HepG2 (cell line): ENCODE data around the gene SH3PXD2A. TPM values are rescaled to one million over a fixed set of nuclear protein-coding genes. Genes with fewer than 3 reads are reported as not detected.

Experiments used
- DMAP1 ChIP-seq: IDR thresholded peaks from 2 replicates; pipeline ENCODE4 v1.6.1; 2016
- DPF2 ChIP-seq: sonication (generic); formaldehyde crosslinking; IDR thresholded peaks from 2 replicates; pipeline ENCODE4 v1.4.0; 2020; ENCODE audit warnings: mild to moderate bottlenecking, low read depth, missing genetic modification reagents, borderline replicate concordance
- ETV6 ChIP-seq: sonication (generic); formaldehyde crosslinking; conservative IDR thresholded peaks from 2 replicates; pipeline ENCODE4 v1.4.0; 2020; ENCODE audit warnings: missing genetic modification reagents
- FOXO1 ChIP-seq: sonication (generic); formaldehyde crosslinking; IDR thresholded peaks from 2 replicates; pipeline ENCODE4 v1.4.0; 2020; ENCODE audit warnings: missing genetic modification reagents
- IKZF1 ChIP-seq: fragments of 450-650 bp; IDR thresholded peaks from 2 replicates; pipeline ENCODE4 v1.7.1; 2016
- KAT2B ChIP-seq: fragments of 150-350 bp; IDR thresholded peaks from 2 replicates; pipeline ENCODE4 v1.6.1; 2014; ENCODE audit warnings: low read depth, low read length, borderline replicate concordance
- MAFG ChIP-seq: sonication (generic); formaldehyde crosslinking; IDR thresholded peaks from 2 replicates; pipeline ENCODE4 v1.5.1; 2020; ENCODE audit warnings: mild to moderate bottlenecking, missing genetic modification reagents
- MAFK ChIP-seq, 2 experiments: IDR thresholded peaks in 1 of 2; conservative IDR thresholded peaks in 1 of 2; 2 replicates each; pipeline ENCODE4 v1.6.1; 2011; ENCODE audit warnings: improper control_type of control experiment in 2 of 2, low read length in 2 of 2
- MLLT10 ChIP-seq: sonication (generic); formaldehyde crosslinking; IDR thresholded peaks from 2 replicates; pipeline ENCODE4 v1.4.0; 2020; ENCODE audit warnings: missing genetic modification reagents
- NRL ChIP-seq: sonication (generic); formaldehyde crosslinking; IDR thresholded peaks from 2 replicates; pipeline ENCODE4 v1.5.0; 2020; ENCODE audit warnings: missing genetic modification reagents, mild to moderate bottlenecking, moderate library complexity, borderline replicate concordance
- RFX1 ChIP-seq: fragments of 450-650 bp; IDR thresholded peaks from 2 replicates; pipeline ENCODE4 v1.6.1; 2017
- SIN3A ChIP-seq: IDR thresholded peaks from 2 replicates; pipeline ENCODE4 v1.6.1; 2011; ENCODE audit warnings: low read depth, mild to moderate bottlenecking, control low read depth, low read length, borderline replicate concordance
- SMAD3 ChIP-seq: sonication (generic); formaldehyde crosslinking; IDR thresholded peaks from 2 replicates; pipeline ENCODE4 v1.4.0; 2020; ENCODE audit warnings: missing genetic modification reagents
- SMC3 ChIP-seq: IDR thresholded peaks from 2 replicates; pipeline ENCODE4 v1.6.1; 2011; ENCODE audit warnings: low read length, improper control_type of control experiment
- SP4 ChIP-seq: sonication (generic); formaldehyde crosslinking; IDR thresholded peaks from 2 replicates; pipeline ENCODE4 v1.8.1; 2023; ENCODE audit warnings: mild to moderate bottlenecking, missing genetic modification reagents
- SRY ChIP-seq: sonication (generic); formaldehyde crosslinking; IDR thresholded peaks from 2 replicates; pipeline ENCODE4 v1.8.0; 2022; ENCODE audit warnings: mild to moderate bottlenecking, missing genetic modification reagents
- ZFAT ChIP-seq: sonication (generic); formaldehyde crosslinking; conservative IDR thresholded peaks from 2 replicates; pipeline ENCODE4 v1.8.1; 2023; ENCODE audit warnings: missing genetic modification reagents, inconsistent platforms
- ZNF335 ChIP-seq: sonication (generic); formaldehyde crosslinking; IDR thresholded peaks from 2 replicates; pipeline ENCODE4 v1.4.0; 2020; ENCODE audit warnings: missing genetic modification reagents
- ZNF460 ChIP-seq: sonication (generic); formaldehyde crosslinking; IDR thresholded peaks from 2 replicates; pipeline ENCODE4 v1.5.1; 2020; ENCODE audit warnings: missing genetic modification reagents, mild to moderate bottlenecking, borderline replicate concordance
- ZNF543 ChIP-seq: sonication (generic); formaldehyde crosslinking; IDR thresholded peaks from 2 replicates; pipeline ENCODE4 v1.4.0; 2020; ENCODE audit warnings: mild to moderate bottlenecking, missing genetic modification reagents
- ZNF570 ChIP-seq: sonication (generic); formaldehyde crosslinking; IDR thresholded peaks from 2 replicates; pipeline ENCODE4 v1.4.0; 2020; ENCODE audit warnings: mild to moderate bottlenecking, missing genetic modification reagents, borderline replicate concordance
- ZNF713 ChIP-seq: sonication (generic); formaldehyde crosslinking; IDR thresholded peaks from 2 replicates; pipeline ENCODE4 v1.4.0; 2020; ENCODE audit warnings: mild to moderate bottlenecking, missing genetic modification reagents
- ZNF720 ChIP-seq: sonication (generic); formaldehyde crosslinking; IDR thresholded peaks from 2 replicates; pipeline ENCODE4 v1.4.0; 2020; ENCODE audit warnings: missing genetic modification reagents
- ZNF768 ChIP-seq: sonication (generic); formaldehyde crosslinking; IDR thresholded peaks from 2 replicates; pipeline ENCODE4 v1.4.0; 2020; ENCODE audit warnings: missing genetic modification reagents
- ZSCAN25 ChIP-seq: sonication (generic); formaldehyde crosslinking; IDR thresholded peaks from 2 replicates; pipeline ENCODE4 v1.8.0; 2022; ENCODE audit warnings: mild to moderate bottlenecking, missing genetic modification reagents
- polyA plus RNA-seq, 8 experiments: library from polyadenylated mRNA; depleted of rRNA in 3 of 8; stranded (reverse) in 7 of 8; unstranded in 1 of 8; fragments of >200 nt; fragmentation: Illumina TruSeq in 4 of 8; extraction: Trizol in 4 of 8; gene quantifications; 2 replicates each; pipeline versions ENCODE4 v1.2.1 to v1.2.3, GENCODE V29; 2011 to 2016; ENCODE audit warnings: low read depth in 4 of 8, missing spikeins in 1 of 8, mixed read lengths in 1 of 8; ENCODE audit not compliant: insufficient read depth in 1 of 8
- total RNA-seq, 5 experiments: library from RNA; depleted of rRNA; stranded (reverse); fragments of >200 nt; fragmentation: Illumina TruSeq; extraction: Trizol; gene quantifications; 2 replicates each; pipeline ENCODE4 v1.2.3, GENCODE V29; 2016; ENCODE audit warnings: low read depth in 1 of 5
- TF ChIP-seq, protein P1 (sequence below): IDR thresholded peaks from 2 replicates; pipeline ENCODE4 v1.6.1; 2016; ENCODE audit warnings: missing compliant biosample characterization, missing genetic modification reagents, borderline replicate concordance
- TF ChIP-seq, protein P2 (sequence below): sonication (generic); formaldehyde crosslinking; IDR thresholded peaks from 2 replicates; pipeline ENCODE4 v1.4.0; 2020; ENCODE audit warnings: mild to moderate bottlenecking, low read depth, missing genetic modification reagents
- TF ChIP-seq, protein P3 (sequence below): sonication (generic); formaldehyde crosslinking; IDR thresholded peaks from 2 replicates; pipeline ENCODE4 v1.9.0; 2021; ENCODE audit warnings: missing genetic modification reagents, mild to moderate bottlenecking, borderline replicate concordance
- TF ChIP-seq, protein P4 (sequence below): sonication (generic); formaldehyde crosslinking; IDR thresholded peaks from 2 replicates; pipeline ENCODE4 v1.4.0; 2020; ENCODE audit warnings: mild to moderate bottlenecking, missing genetic modification reagents

SH3PXD2A gene
- total and polyA plus RNA-seq, 2 of the 13 experiments (the other 11 are each of a cell fraction or from before 2014, with no cell fraction given), result 11.1 to 11.3 TPM

DNA sequence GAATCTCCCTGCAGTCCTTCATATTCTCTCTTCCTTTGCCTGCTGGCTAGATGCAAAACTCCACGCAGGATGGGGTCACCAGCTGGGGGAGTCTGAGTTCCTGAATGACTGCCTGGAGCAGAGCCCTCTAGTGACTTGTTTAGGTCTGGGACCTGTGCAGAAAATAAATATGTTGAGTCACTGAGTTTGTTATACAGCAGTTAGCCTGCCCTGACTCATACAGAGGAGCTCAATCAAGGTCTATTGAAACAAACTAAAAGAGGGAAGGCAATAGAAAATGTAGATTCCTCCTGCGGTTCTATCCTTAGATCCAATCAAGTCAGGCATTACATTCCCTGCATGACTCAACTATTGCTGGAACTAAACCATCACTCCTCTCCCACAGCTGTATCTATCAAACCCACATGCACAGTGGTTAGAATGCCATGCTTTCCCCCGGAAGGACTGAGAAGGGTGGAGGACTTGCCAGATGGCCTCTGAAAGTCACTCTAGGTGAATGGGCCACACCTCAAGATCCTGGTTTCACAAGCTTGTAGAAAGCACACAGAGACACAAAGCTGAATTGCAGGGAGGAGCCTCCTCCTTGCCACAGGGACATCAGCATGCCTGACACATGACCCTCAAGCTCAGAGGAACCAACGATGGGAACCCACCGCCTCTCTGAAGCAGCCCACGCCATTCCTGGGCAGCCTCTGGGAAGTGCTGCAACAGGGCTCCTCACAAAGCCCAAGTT, 73.9 kb downstream of the SH3PXD2A start (continued):
- TF ChIP-seq SMAD3, result no peak
- TF ChIP-seq SIN3A, result no peak
- no peak for TF ChIP-seq MAFG (CRISPR knock-in tag)
- TF ChIP-seq FOXO1 (CRISPR knock-in tag), result no peak
- TF ChIP-seq ETV6 (CRISPR knock-in tag), result no peak
- TF ChIP-seq SMC3, result peak; percentile 74
- TF ChIP-seq ZNF460 (CRISPR knock-in tag), result no peak
- no peak for TF ChIP-seq ZFAT (CRISPR knock-in tag)
- TF ChIP-seq IKZF1, result no peak
- no peak for TF ChIP-seq KAT2B
- TF ChIP-seq RFX1, result no peak
- TF ChIP-seq, protein P1, sequence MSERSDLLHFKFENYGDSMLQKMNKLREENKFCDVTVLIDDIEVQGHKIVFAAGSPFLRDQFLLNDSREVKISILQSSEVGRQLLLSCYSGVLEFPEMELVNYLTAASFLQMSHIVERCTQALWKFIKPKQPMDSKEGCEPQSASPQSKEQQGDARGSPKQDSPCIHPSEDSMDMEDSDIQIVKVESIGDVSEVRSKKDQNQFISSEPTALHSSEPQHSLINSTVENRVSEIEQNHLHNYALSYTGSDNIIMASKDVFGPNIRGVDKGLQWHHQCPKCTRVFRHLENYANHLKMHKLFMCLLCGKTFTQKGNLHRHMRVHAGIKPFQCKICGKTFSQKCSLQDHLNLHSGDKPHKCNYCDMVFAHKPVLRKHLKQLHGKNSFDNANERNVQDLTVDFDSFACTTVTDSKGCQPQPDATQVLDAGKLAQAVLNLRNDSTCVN (CRISPR knock-in tag), result no peak
- no peak for TF ChIP-seq ZNF768 (CRISPR knock-in tag)
- no peak for TF ChIP-seq ZSCAN25 (CRISPR knock-in tag)
- 0 out of 4 replicates have a peak, but pooled peaks of 1 of the 2 experiments have one; percentile 31 for TF ChIP-seq MAFK (conservative IDR thresholded peaks at IDR 0.05 in 1 of 2, IDR thresholded peaks at IDR 0.05 in 1 of 2; ENCODE audit: low read length in 2 of 2)
- TF ChIP-seq, protein P2, sequence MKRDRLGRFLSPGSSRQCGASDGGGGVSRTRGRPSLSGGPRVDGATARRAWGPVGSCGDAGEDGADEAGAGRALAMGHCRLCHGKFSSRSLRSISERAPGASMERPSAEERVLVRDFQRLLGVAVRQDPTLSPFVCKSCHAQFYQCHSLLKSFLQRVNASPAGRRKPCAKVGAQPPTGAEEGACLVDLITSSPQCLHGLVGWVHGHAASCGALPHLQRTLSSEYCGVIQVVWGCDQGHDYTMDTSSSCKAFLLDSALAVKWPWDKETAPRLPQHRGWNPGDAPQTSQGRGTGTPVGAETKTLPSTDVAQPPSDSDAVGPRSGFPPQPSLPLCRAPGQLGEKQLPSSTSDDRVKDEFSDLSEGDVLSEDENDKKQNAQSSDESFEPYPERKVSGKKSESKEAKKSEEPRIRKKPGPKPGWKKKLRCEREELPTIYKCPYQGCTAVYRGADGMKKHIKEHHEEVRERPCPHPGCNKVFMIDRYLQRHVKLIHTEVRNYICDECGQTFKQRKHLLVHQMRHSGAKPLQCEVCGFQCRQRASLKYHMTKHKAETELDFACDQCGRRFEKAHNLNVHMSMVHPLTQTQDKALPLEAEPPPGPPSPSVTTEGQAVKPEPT (CRISPR knock-in tag), result no peak
- TF ChIP-seq DPF2, result no peak
- TF ChIP-seq ZNF543, result no peak
- TF ChIP-seq ZNF570, result no peak
- no peak for TF ChIP-seq SP4 (CRISPR knock-in tag)
- no peak for TF ChIP-seq NRL (CRISPR knock-in tag)
- no peak for TF ChIP-seq DMAP1
- TF ChIP-seq ZNF713 (CRISPR knock-in tag), result no peak
- TF ChIP-seq, protein P3, sequence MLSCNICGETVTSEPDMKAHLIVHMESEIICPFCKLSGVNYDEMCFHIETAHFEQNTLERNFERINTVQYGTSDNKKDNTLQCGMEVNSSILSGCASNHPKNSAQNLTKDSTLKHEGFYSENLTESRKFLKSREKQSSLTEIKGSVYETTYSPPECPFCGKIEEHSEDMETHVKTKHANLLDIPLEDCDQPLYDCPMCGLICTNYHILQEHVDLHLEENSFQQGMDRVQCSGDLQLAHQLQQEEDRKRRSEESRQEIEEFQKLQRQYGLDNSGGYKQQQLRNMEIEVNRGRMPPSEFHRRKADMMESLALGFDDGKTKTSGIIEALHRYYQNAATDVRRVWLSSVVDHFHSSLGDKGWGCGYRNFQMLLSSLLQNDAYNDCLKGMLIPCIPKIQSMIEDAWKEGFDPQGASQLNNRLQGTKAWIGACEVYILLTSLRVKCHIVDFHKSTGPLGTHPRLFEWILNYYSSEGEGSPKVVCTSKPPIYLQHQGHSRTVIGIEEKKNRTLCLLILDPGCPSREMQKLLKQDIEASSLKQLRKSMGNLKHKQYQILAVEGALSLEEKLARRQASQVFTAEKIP (CRISPR knock-in tag), result no peak
- no peak for TF ChIP-seq ZNF720 (CRISPR knock-in tag)
- no peak for TF ChIP-seq SRY
- no peak for TF ChIP-seq MLLT10 (CRISPR knock-in tag)
- TF ChIP-seq, protein P4, sequence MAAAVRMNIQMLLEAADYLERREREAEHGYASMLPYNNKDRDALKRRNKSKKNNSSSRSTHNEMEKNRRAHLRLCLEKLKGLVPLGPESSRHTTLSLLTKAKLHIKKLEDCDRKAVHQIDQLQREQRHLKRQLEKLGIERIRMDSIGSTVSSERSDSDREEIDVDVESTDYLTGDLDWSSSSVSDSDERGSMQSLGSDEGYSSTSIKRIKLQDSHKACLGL (CRISPR knock-in tag), result no peak
- TF ChIP-seq ZNF335, result no peak
